ENCODE measurements around the gene RNF157.

Gene RNF157

GRCh38 chr17:76182016-76182764 is 58.1 kb downstream of the RNF157 start:
- peak overlapping the region in 8 of 11 experiments; percentile 22 to 57 (median 42); a peak in 7 of 22 replicates for H3K4me2 ChIP-seq

GRCh38 chr17:76179496-76180467 is 60.5 kb downstream of the RNF157 start:
- H3K27ac ChIP-seq, result peak overlapping the region in 9 of 11 experiments; percentile 3 to 46 (median 19); a peak in 10 of 22 replicates
- no peaks in the 10 kb centered on the region for H4K20me1 ChIP-seq
- peaks cover 0 to 11% (median 5%) of the 10 kb centered on the region in 11 experiments; a peak in 13 of 22 replicates for H3K9me3 ChIP-seq (replicated peaks in 1 of 11)
- H3K4me1 ChIP-seq, result peaks cover 13 to 27% (median 18%) of the 10 kb centered on the region in 10 experiments
- H3K27me3 ChIP-seq, result no peaks in the 10 kb centered on the region
- no peaks in the 10 kb centered on the region for H3K36me3 ChIP-seq
- no peak overlapping the region for H3K4me3 ChIP-seq
- H3K4me2 ChIP-seq, result peak overlapping the region; percentile 20 to 74 (median 51); a peak in 21 of 22 replicates
- no peak overlapping the region for H3K9ac ChIP-seq
- TF ChIP-seq Cebpa-rat (IDR thresholded peaks at IDR 0.05), result no peak

More at GRCh38 chr17:76182016-76182764, 58.1 kb downstream of the RNF157 start:
- Histone ChIP-seq H4K20me1 (no peaks in the 10 kb centered on the region), H3K4me3 (no peak overlapping the region), H3K9me3 (replicated peaks in 1 of 11) (peaks cover 0 to 11% (median 5%) of the 10 kb centered on the region in 11 experiments; a peak in 13 of 22 replicates), H3K9ac (no peak overlapping the region), H3K36me3 (no peaks in the 10 kb centered on the region), H3K4me1 (peaks cover 13 to 27% (median 18%) of the 10 kb centered on the region in 10 experiments), H3K27ac (no peak overlapping the region), H3K27me3 (no peaks in the 10 kb centered on the region)
- TF ChIP-seq Cebpa-rat (IDR thresholded peaks at IDR 0.05), result no peak

DNA sequence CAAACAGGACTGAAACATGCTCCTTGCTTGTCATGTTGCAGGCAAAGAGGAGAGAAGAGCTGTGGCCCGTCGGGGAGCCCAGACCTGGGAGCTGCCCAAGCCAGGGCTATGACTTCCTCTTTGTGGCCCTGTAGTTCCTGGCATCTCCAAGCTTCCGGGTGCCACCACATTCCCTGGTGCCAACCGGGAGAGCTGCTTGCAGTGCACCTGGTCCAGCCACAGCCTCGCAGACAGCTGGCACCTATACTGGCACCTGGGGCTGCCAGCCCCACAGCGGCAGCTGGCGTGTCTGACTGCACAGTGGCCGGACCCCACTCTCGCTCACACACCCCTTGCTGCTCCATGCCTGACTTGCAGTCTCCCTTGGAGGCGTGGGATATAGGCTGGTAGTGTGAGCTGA is 62.2 kb downstream of the RNF157 start:
- H3K9ac ChIP-seq, result no peak overlapping the region
- peaks cover 0 to 11% (median 5%) of the 10 kb centered on the region in 11 experiments; a peak in 13 of 22 replicates for H3K9me3 ChIP-seq (replicated peaks in 1 of 11)
- H4K20me1 ChIP-seq, result no peaks in the 10 kb centered on the region
- no peak overlapping the region for H3K4me3 ChIP-seq
- TF ChIP-seq Cebpa-rat (IDR thresholded peaks at IDR 0.05), result no peak
- H3K4me1 ChIP-seq, result peaks cover 13 to 27% (median 18%) of the 10 kb centered on the region in 10 experiments
- H3K27ac ChIP-seq, result no peak overlapping the region
- H3K4me2 ChIP-seq, result peak overlapping the region in 2 of 11 experiments; percentile 5 to 25; a peak in 2 of 22 replicates
- no peaks in the 10 kb centered on the region for H3K36me3 ChIP-seq
- H3K27me3 ChIP-seq, result no peaks in the 10 kb centered on the region

DNA sequence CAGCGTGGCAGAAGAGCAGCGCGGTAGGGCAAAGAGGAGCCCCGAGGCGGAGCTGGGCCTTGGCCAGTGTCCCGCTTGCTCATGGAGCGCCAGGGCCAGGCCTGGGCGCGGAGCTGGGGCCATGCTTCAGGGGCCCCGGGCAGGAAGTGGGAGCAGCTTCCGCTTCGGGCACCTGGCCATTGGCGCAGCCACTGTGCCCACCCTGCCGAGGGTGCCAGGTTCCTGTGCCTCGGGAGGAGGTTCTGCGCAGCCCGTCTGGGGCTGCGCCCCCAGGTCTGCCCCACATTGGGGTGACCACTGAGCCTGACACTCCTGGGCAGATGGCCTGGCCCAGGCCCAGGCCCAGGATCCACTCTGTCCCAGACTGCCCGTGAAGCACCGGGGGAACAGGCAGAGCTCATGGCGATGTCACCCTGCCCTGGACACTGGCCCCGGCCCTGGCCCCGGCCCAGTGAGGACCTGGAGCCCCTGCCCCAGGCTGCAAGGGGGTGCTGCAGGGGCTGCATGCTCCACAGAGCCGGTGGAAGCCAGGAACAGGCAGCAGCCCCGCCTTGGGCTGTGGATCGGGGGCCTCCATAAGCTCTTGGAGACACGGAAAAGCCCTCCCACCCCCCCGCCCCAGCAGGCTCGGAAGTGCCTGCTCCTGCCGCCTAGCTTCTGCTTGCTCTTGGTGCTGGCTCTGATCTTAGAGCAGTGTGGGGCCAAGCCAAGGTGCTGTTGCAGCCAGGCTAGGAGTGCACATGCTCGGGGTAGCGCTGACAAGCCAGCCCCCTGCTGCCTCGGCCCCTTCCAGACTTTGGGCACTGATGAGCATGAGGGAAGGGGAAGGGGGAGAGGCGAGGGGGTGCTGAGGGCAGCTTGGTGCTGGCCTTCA is 63.4 kb downstream of the RNF157 start:
- TF ChIP-seq Cebpa-rat (IDR thresholded peaks at IDR 0.05), result no peak
- peaks cover 12 to 24% (median 16%) of the 10 kb centered on the region in 10 experiments for H3K4me1 ChIP-seq
- H3K4me2 ChIP-seq, result no peak overlapping the region

GRCh38 chr17:76174037-76174436 is 66.3 kb downstream of the RNF157 start:
- Histone ChIP-seq H3K9me3 (replicated peaks in 1 of 11) (peaks cover 0 to 11% (median 5%) of the 10 kb centered on the region in 11 experiments; a peak in 13 of 22 replicates), H4K20me1 (no peaks in the 10 kb centered on the region), H3K9ac (no peak overlapping the region), H3K36me3 (no peaks in the 10 kb centered on the region), H3K27ac (no peak overlapping the region), H3K4me3 (no peak overlapping the region), H3K4me1 (peaks cover 0 to 8% (median under 1%) of the 10 kb centered on the region in 10 experiments; a peak in 8 of 20 replicates), H3K4me2 (no peak overlapping the region), H3K27me3 (no peaks in the 10 kb centered on the region)
- TF ChIP-seq Cebpa-rat (IDR thresholded peaks at IDR 0.05), result no peak

More for the DNA sequence above, 63.4 kb downstream of the RNF157 start:
- Histone ChIP-seq H3K36me3 (no peaks in the 10 kb centered on the region), H3K27ac (no peak overlapping the region), H4K20me1 (no peaks in the 10 kb centered on the region), H3K9me3 (replicated peaks in 1 of 11) (peaks cover 0 to 11% (median 5%) of the 10 kb centered on the region in 11 experiments; a peak in 13 of 22 replicates), H3K4me3 (no peak overlapping the region), H3K9ac (no peak overlapping the region), H3K27me3 (no peaks in the 10 kb centered on the region)

DNA sequence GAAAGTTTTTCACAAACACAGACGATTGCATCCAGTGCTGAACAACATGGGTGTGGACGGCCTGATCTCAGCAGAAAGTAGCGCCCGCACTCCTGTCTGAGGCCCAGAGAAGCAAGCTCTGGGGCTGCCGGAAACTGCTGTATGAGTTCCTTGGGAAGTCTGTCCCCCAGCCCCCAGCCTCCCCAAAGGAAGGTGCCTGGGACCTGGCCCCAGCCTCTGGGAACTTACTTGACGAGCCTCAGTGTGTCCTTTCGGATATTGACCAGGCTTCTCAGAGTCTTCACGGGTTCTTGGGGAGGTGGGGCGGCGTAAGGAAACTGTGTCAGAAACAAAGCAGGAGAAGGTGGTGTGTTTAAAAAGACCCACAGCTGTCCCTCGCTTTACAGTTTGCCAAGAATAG is 66.8 kb downstream of the RNF157 start:
- Histone ChIP-seq H3K9me3 (replicated peaks in 1 of 11) (peaks cover 0 to 11% (median 5%) of the 10 kb centered on the region in 11 experiments; a peak in 13 of 22 replicates), H3K9ac (no peak overlapping the region), H4K20me1 (no peaks in the 10 kb centered on the region)

GRCh38 chr17:76171706-76172105 is 68.6 kb downstream of the RNF157 start:
- Histone ChIP-seq H3K27me3 (no peaks in the 10 kb centered on the region), H3K4me2 (no peak overlapping the region), H4K20me1 (no peaks in the 10 kb centered on the region), H3K4me1 (no peaks in the 10 kb centered on the region), H3K4me3 (no peak overlapping the region), H3K9me3 (replicated peaks in 1 of 11) (no peaks in the 10 kb centered on the region), H3K9ac (no peak overlapping the region), H3K36me3 (no peaks in the 10 kb centered on the region), H3K27ac (no peak overlapping the region)
- no peak for TF ChIP-seq Cebpa-rat (IDR thresholded peaks at IDR 0.05)

More for the DNA sequence above, 66.8 kb downstream of the RNF157 start:
- no peaks in the 10 kb centered on the region for H3K27me3 ChIP-seq
- H3K4me3 ChIP-seq, result no peak overlapping the region
- no peaks in the 10 kb centered on the region for H3K36me3 ChIP-seq
- no peak for TF ChIP-seq Cebpa-rat (IDR thresholded peaks at IDR 0.05)
- H3K27ac ChIP-seq, result no peak overlapping the region
- peaks cover 0 to 8% (median 0%) of the 10 kb centered on the region in 10 experiments; a peak in 5 of 20 replicates for H3K4me1 ChIP-seq
- H3K4me2 ChIP-seq, result no peak overlapping the region

DNA sequence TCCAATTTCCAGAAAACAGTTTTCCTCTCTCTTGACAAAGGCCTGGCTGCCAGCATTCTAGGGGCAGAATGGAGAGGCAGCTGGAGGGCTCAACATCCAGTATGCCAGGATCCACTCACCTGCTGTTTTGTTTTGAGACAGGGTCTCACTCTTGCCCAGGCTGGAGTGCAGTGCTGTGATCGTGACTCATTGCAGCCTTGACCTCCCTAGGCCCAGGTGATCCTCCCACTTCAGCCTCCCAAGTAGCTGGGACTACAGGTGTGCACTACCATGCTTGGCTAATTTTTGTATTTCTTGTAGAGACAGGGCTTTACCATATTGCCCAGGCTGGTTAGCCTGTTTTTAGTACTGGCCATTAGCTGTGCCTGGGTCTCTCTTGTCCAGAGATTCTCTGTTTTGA is 70.2 kb downstream of the RNF157 start:
- Histone ChIP-seq H3K4me3 (no peak overlapping the region), H3K27ac (no peak overlapping the region), H3K9ac (no peak overlapping the region), H3K27me3 (no peaks in the 10 kb centered on the region), H3K9me3 (replicated peaks in 1 of 11) (no peaks in the 10 kb centered on the region), H3K4me1 (no peaks in the 10 kb centered on the region), H3K4me2 (no peak overlapping the region), H3K36me3 (no peaks in the 10 kb centered on the region), H4K20me1 (no peaks in the 10 kb centered on the region)
- TF ChIP-seq Cebpa-rat (IDR thresholded peaks at IDR 0.05), result no peak
